HG03175 (cell line): ENCODE results near the gene DGCR2.
"Not testable (repeated sequence)": the region's sequence is repeated elsewhere in the genome, so short reads cannot be mapped to it uniquely, and the experiment has no call there.

Source experiments
- ATAC-seq: cut with Tn5 transposase; IDR thresholded peaks from one replicate; pipeline ENCODE4 v1.9.1; 2021; ENCODE audit warnings: mild to moderate bottlenecking, moderate library complexity; ENCODE audit not compliant: unreplicated experiment

Gene DGCR2

DNA sequence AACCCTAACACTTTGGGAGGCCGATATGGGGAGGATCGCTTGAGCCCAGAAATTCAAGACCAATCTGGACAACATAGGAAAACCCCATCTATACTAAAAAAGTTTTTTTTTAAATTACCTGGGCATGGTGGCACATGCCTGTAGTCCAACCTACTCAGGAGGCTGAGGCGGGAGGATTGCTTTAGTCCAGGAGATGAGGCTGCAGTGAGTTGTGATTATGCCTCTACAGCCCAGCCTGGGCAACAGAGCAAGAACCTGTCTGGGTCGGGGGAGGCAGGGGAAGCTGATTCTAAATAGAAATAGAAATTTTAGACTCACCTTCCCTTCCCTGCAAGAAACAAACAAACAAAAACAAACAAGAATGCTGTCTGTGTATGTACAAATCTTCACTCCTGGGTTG lies 133.3 kb downstream of the DGCR2 start:
- no peak for ATAC-seq

DNA sequence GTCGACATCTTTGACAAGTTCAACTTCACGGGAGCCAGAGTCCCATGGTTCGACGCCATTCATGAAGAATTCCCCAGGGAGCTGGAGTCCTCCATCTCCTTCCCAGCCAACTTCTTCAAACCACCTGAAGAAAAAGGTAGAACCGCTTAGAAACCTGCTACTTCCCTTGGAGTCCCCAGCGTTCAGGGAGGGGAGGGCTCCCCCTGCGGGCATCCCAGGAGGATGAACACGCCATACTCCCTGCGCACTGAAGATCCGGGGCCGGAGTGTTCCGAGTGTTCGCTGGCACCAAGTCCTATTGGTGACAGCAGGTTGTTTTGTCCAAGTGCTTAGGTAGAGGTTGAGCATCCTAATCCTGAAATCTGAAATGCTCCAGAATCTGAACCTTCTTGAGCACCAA lies 134.4 kb downstream of the DGCR2 start:
- ATAC-seq = no peak

- not testable (repeated sequence) for ATAC-seq
Observed at GRCh38 chr22:18987114-18987513, 135.1 kb downstream of the DGCR2 start.
